GM12878 (cell line): ENCODE measurements around the gene PRR29. TPM values are rescaled to one million over a fixed set of nuclear protein-coding genes. Genes with fewer than 3 reads are reported as not detected.

Experiments used
- ATAC-seq: fragments of 200-7000 bp; cut with Tn5 transposase; 3 replicates; pipeline ENCODE4 v1.9.1; 2020; ENCODE audit warnings: mild to moderate bottlenecking, moderate library complexity
- BruUV-seq: library from RNA; stranded (reverse); fragments of 400-500 nt; replicated peaks from 2 replicates; lab custom pipeline; 2021; lab: Mats Ljungman, UMichigan
- CTCF ChIA-PET: fragments of 300-600 bp; sonication (Branson Sonifier 250); formaldehyde crosslinking; extraction: SDS; loops from one replicate; lab custom pipeline; 2021; ENCODE audit warnings: inconsistent platforms; lab: Yijun Ruan, JAX
- POLR2A ChIA-PET: fragments of 350-600 bp; formaldehyde crosslinking; extraction: SDS; loops from one replicate; lab custom pipeline; 2021; ENCODE audit warnings: inconsistent platforms; lab: Charles Lee
- RAD21 ChIA-PET: fragments of 300-600 bp; sonication (Branson Sonifier 250); formaldehyde crosslinking; loops from one replicate; lab custom pipeline; 2023; ENCODE audit warnings: antibody characterized with exemption; ENCODE audit not compliant: unreplicated experiment; lab: Charles Lee
- SMC1A ChIA-PET: fragments of 300-600 bp; sonication (Branson Sonifier 250); formaldehyde crosslinking; loops from one replicate; lab custom pipeline; 2023; ENCODE audit not compliant: unreplicated experiment, uncharacterized antibody; lab: Charles Lee
- DNase-seq: peaks from one replicate; pipeline ENCODE4 v3.0.0-alpha.2; 2011; ENCODE audit warnings: low read depth, low spot score
- FAIRE-seq: peaks from 3 replicates; lab custom pipeline; 2011; peaks lifted over from hg19 to GRCh38; lab: Jason Lieb, UNC
- H2AFZ ChIP-seq: 2 replicates; pipeline ENCODE4 v1.6.0; 2011; ENCODE audit warnings: low read depth, low read length, control low read depth; ENCODE audit not compliant: control insufficient read depth
- H3K27ac ChIP-seq: 2 replicates; pipeline ENCODE4 v1.5.1; 2011; ENCODE audit warnings: control low read depth; ENCODE audit not compliant: control insufficient read depth, insufficient read depth
- H3K27me3 ChIP-seq, 2 experiments: replicated peaks in 1 of 2; 2 replicates each; pipeline versions ENCODE4 v1.6.0 to v1.6.1; 2011; ENCODE audit warnings: low read length in 1 of 2; ENCODE audit not compliant: control insufficient read depth in 2 of 2, insufficient read depth in 2 of 2
- H3K36me3 ChIP-seq, 2 experiments: 2 replicates each; pipeline ENCODE4 v1.5.1; 2011; ENCODE audit warnings: low read length in 1 of 2; ENCODE audit not compliant: control insufficient read depth in 2 of 2, insufficient read depth in 2 of 2
- H3K4me1 ChIP-seq: 2 replicates; pipeline ENCODE4 v1.6.1; 2011; ENCODE audit warnings: mild to moderate bottlenecking, low read length, moderate library complexity, mixed read lengths; ENCODE audit not compliant: control insufficient read depth, insufficient read depth
- H3K4me2 ChIP-seq: 2 replicates; pipeline ENCODE4 v1.6.0; 2011; ENCODE audit warnings: control low read depth; ENCODE audit not compliant: control insufficient read depth, insufficient read depth
- H3K4me3 ChIP-seq: fragments of 200-600 bp; sonication (generic); 2 replicates; pipeline ENCODE4 v1.5.1; 2016
- H3K79me2 ChIP-seq: 2 replicates; pipeline ENCODE4 v1.6.0; 2011; ENCODE audit warnings: low read length; ENCODE audit not compliant: control insufficient read depth, insufficient read depth
- H3K9ac ChIP-seq: 2 replicates; pipeline ENCODE4 v1.8.0; 2011; ENCODE audit warnings: low read length, control low read depth, mixed read lengths; ENCODE audit not compliant: control insufficient read depth, insufficient read depth
- H3K9me3 ChIP-seq: replicated peaks from 3 replicates; pipeline ENCODE4 v1.5.1; 2011; ENCODE audit warnings: mild to moderate bottlenecking, low read length; ENCODE audit not compliant: control insufficient read depth, insufficient read depth
- H4K20me1 ChIP-seq: 2 replicates; pipeline ENCODE4 v1.6.0; 2011; ENCODE audit not compliant: control insufficient read depth, insufficient read depth
- BHLHE40 ChIP-seq, 2 experiments: fragments of 450-650 bp in 1 of 2; IDR thresholded peaks; 2 replicates each; pipeline ENCODE4 v1.6.1; 2011 to 2017; ENCODE audit warnings: low read depth in 2 of 2, borderline replicate concordance in 1 of 2, improper control_type of control experiment in 1 of 2, low read length in 1 of 2, mild to moderate bottlenecking in 1 of 2
- EED ChIP-seq: sonication (generic); IDR thresholded peaks from 2 replicates; pipeline ENCODE4 v1.6.1; 2016; ENCODE audit warnings: antibody characterized with exemption, low read depth
- IKZF1 ChIP-seq: fragments of 450-650 bp; conservative IDR thresholded peaks from 2 replicates; pipeline ENCODE4 v1.6.1; 2017; ENCODE audit warnings: antibody characterized with exemption, mild to moderate bottlenecking
- MXI1 ChIP-seq: fragments of 150-350 bp; IDR thresholded peaks from 2 replicates; pipeline ENCODE4 v1.6.1; 2011; ENCODE audit warnings: low read depth, mild to moderate bottlenecking, inconsistent platforms, low read length, improper control_type of control experiment
- NFYA ChIP-seq: IDR thresholded peaks from 2 replicates; pipeline ENCODE4 v1.6.1; 2011; ENCODE audit warnings: low read depth, mild to moderate bottlenecking, low read length, improper control_type of control experiment, borderline replicate concordance
- RAD51 ChIP-seq: fragments of 450-650 bp; IDR thresholded peaks from 2 replicates; pipeline ENCODE4 v1.6.1; 2016; ENCODE audit warnings: moderate library complexity, mild to moderate bottlenecking, inconsistent platforms
- RUNX3 ChIP-seq: IDR thresholded peaks from 2 replicates; pipeline ENCODE4 v1.6.1; 2012; ENCODE audit warnings: low read length, inconsistent platforms
- SIX5 ChIP-seq: IDR thresholded peaks from 2 replicates; pipeline ENCODE4 v1.6.1; 2011; ENCODE audit warnings: mild to moderate bottlenecking, low read depth, low read length, moderate library complexity; ENCODE audit not compliant: severe bottlenecking
- WRNIP1 ChIP-seq: IDR thresholded peaks from 2 replicates; pipeline ENCODE4 v1.6.1; 2011; ENCODE audit warnings: low read depth, low read length, improper control_type of control experiment, borderline replicate concordance
- WGBS: methylation state at CpG from one replicate; pipeline ENCODE4 v1.1.6; 2016; ENCODE audit warnings: low lambda C conversion rate; ENCODE audit not compliant: insufficient replicate concordance, insufficient coverage; ENCODE audit errors: missing lambda C conversion rate; 5-methylcytosine and 5-hydroxymethylcytosine counted together
- in situ Hi-C: fragments of 300-500 bp; cut with MboI; formaldehyde crosslinking; loops from 9 replicates; pipeline ENCODE4 v1.14.3; 2018; ENCODE audit warnings: mixed read lengths
- intact Hi-C: fragments of 100-400 bp; cut with micrococcal nuclease; formaldehyde crosslinking; loops from one replicate; pipeline ENCODE4 v1.14.2; 2022; ENCODE audit not compliant: unreplicated experiment
- polyA plus RNA-seq, 11 experiments: library from polyadenylated mRNA; depleted of rRNA in 4 of 11; unstranded in 6 of 11; stranded (reverse) in 5 of 11; fragments of >200 nt; fragmentation: Nextera tagmentation in 4 of 11; fragmentation: Illumina TruSeq in 1 of 11; extraction: Ambion mirVana in 4 of 11; extraction: Trizol in 1 of 11; gene quantifications; 1 replicate in 1 of 11; 2 replicates in 10 of 11; pipeline versions ENCODE4 v1.2.1 to v1.2.3, GENCODE V29; 2011 to 2016; ENCODE audit warnings: inconsistent platforms in 2 of 11, missing spikeins in 2 of 11, low read depth in 1 of 11
- total RNA-seq, 4 experiments: library from RNA; depleted of rRNA in 3 of 4; stranded (reverse); fragments of >200 nt in 3 of 4; fragmentation: Illumina TruSeq in 1 of 4; extraction: Trizol in 1 of 4; gene quantifications; 2 replicates each; pipeline versions ENCODE4 v1.2.1 to v1.2.3, GENCODE V29; 2013 to 2021
- TF ChIP-seq, protein P1 (sequence below): fragments of 450-650 bp; IDR thresholded peaks from 2 replicates; pipeline ENCODE4 v1.6.1; 2017; ENCODE audit warnings: antibody characterized with exemption, mild to moderate bottlenecking, moderate library complexity

PRR29 gene
- total and polyA plus RNA-seq, 10 of the 15 experiments (the other 5 are each of a cell fraction or from before 2014, with no cell fraction given): 0.01 to 2.4 (median 0.18) TPM; not detected in 3

DNA sequence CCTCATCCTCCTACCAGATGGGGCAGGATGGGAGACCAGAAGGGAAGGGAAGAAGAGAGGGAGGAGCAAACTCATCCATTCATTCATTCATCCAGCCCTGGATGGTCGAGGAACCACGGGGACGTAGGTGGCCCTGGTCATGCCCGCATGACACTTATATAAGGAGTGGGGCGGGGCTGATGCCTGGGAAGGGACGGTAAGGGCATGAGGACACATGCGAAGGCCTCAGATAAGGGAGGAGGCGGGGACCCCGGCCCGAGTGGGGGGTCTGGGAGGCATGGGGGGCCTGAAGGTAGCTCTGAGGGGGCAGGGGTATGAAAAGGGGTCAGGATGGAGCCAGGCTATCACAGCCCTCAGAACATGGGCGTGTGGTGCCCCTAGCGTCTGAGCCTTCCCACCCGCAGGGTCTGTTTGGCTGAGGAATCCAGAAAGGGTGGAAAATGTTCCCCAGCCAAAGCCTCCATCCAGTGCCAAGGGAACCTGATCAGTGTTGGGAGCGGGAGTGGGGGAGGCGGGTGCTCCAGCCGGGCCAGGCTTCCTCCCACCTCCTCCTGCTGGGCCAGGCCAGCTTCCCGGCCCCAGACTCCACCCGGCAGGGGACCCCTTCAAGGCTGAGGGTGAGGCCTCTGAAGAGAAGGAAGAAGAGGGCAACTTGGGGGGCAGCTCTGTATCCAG, 48.4 kb upstream of the PRR29 start:
- Histone ChIP-seq H3K27ac (no peak overlapping the region), H3K27me3 (no peaks in the 10 kb centered on the region), H3K36me3 (no peaks in the 10 kb centered on the region), H3K9ac (no peak overlapping the region), H2AFZ (no peak overlapping the region), H3K79me2 (no peaks in the 10 kb centered on the region), H3K4me3 (no peak overlapping the region), H3K9me3 (no peaks in the 10 kb centered on the region; the same call in 2 of the 3 replicates), H4K20me1 (no peaks in the 10 kb centered on the region), H3K4me2 (no peak overlapping the region), H3K4me1 (peaks cover 31% of the 10 kb centered on the region)
- no peak for TF ChIP-seq NFYA
- TF ChIP-seq, protein P1, sequence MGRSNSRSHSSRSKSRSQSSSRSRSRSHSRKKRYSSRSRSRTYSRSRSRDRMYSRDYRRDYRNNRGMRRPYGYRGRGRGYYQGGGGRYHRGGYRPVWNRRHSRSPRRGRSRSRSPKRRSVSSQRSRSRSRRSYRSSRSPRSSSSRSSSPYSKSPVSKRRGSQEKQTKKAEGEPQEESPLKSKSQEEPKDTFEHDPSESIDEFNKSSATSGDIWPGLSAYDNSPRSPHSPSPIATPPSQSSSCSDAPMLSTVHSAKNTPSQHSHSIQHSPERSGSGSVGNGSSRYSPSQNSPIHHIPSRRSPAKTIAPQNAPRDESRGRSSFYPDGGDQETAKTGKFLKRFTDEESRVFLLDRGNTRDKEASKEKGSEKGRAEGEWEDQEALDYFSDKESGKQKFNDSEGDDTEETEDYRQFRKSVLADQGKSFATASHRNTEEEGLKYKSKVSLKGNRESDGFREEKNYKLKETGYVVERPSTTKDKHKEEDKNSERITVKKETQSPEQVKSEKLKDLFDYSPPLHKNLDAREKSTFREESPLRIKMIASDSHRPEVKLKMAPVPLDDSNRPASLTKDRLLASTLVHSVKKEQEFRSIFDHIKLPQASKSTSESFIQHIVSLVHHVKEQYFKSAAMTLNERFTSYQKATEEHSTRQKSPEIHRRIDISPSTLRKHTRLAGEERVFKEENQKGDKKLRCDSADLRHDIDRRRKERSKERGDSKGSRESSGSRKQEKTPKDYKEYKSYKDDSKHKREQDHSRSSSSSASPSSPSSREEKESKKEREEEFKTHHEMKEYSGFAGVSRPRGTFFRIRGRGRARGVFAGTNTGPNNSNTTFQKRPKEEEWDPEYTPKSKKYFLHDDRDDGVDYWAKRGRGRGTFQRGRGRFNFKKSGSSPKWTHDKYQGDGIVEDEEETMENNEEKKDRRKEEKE: no peak
- no peak for TF ChIP-seq RUNX3
- no peak for TF ChIP-seq MXI1
- no peak for TF ChIP-seq WRNIP1
- no peak for TF ChIP-seq RAD51
- TF ChIP-seq EED: no peak
- no peak for TF ChIP-seq SIX5
- no peak for TF ChIP-seq IKZF1
- no peak for TF ChIP-seq BHLHE40 (IDR thresholded peaks at IDR 0.05; ENCODE audit: borderline replicate concordance in 1 of 2, low read depth in 2 of 2, low read length in 1 of 2)
- ChIA-PET POLR2A (interaction anchor here (0.5 to 1.2 kb wide), 2 partner anchors 17 to 69 kb away, joined by 3 read pairs; no protein-coding TSS in a partner anchor), CTCF (interaction anchor here (0.6 to 11.0 kb wide), 17 partner anchors 8 to 331 kb away, joined by 3 to 315 read pairs (median 11); partner anchors contain the start of genes CD79B, CSHL1, GH1 and ICAM2), RAD21 (interaction anchor here (0.5 to 7.8 kb wide), 15 partner anchors 19 to 184 kb away, joined by 3 to 97 read pairs (median 4); partner anchors contain the start of genes GH1 and ICAM2), SMC1A (interaction anchor here (0.6 to 9.9 kb wide), 14 partner anchors 18 to 240 kb away, joined by 3 to 155 read pairs (median 6); partner anchors contain the start of genes CD79B, CSHL1, GH1 and ICAM2)
- 35% methylated on average over 15 of the region's 18 CpGs for WGBS
- in situ Hi-C loops (no loop called here), intact Hi-C loops (loop anchor here (5.0 kb wide), 1 partner anchor 68 kb away; no protein-coding TSS in a partner anchor)
- DNase-seq (no peak), ATAC-seq (no peak), FAIRE-seq (no peak)
- no TSS peak for BruUV-seq
